Measurements from ENCODE around the gene MVB12A.

GRCh38 chr19:17398902-17399527, 20.8 kb upstream of the MVB12A start:
- TF ChIP-seq EP300 (IDR thresholded peaks at IDR 0.05) = no peak
- TF ChIP-seq POLR2A (IDR thresholded peaks at IDR 0.05; ENCODE audit: low read depth) = no peak
- no peak for TF ChIP-seq CTCF (IDR thresholded peaks at IDR 0.05)
- TF ChIP-seq POLR2AphosphoS5 (IDR thresholded peaks at IDR 0.05) = no peak

Data from esophagus muscularis mucosa (tissue), 4 donors.